AG09309 (cell line): Measurements from ENCODE around the gene PIGL.

Source experiments
- DNase-seq: peaks from one replicate; pipeline ENCODE4 v3.0.0-alpha.2; 2010; ENCODE audit warnings: low read depth
- H3K4me3 ChIP-seq: 2 replicates; pipeline ENCODE4 v1.5.1; 2011; ENCODE audit warnings: mild to moderate bottlenecking, low read depth, low read length, moderate library complexity; ENCODE audit not compliant: control insufficient read depth
- TF ChIP-seq, protein P1 (sequence below): IDR thresholded peaks from 2 replicates; pipeline ENCODE4 v1.5.1; 2011; ENCODE audit warnings: mild to moderate bottlenecking, low read depth, low read length, inconsistent platforms; ENCODE audit not compliant: insufficient read depth, control insufficient read depth; ENCODE audit errors: missing control alignments

Gene PIGL

DNA sequence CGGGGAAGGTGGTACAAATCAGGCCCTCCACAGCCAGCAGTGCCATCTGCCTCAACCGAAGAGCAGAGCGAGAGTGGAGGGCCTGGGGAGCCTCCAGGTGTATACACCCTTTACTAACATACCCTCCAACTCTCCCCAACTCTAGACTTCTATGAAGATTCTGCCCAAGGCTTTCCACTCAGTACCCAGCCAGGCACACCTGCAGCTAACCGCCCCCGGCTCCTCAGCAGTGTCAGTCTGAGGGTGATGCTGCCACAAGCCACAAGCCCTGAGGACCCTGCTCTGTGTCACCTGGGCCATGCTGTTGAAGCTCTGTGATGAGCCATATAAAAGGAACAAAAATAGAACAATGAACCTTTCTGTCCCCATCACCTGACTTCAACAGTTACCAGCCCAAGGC lies 132.4 kb downstream of the PIGL start:
- no peak for DNase-seq
- no peak overlapping the region for H3K4me3 ChIP-seq
- TF ChIP-seq, protein P1, sequence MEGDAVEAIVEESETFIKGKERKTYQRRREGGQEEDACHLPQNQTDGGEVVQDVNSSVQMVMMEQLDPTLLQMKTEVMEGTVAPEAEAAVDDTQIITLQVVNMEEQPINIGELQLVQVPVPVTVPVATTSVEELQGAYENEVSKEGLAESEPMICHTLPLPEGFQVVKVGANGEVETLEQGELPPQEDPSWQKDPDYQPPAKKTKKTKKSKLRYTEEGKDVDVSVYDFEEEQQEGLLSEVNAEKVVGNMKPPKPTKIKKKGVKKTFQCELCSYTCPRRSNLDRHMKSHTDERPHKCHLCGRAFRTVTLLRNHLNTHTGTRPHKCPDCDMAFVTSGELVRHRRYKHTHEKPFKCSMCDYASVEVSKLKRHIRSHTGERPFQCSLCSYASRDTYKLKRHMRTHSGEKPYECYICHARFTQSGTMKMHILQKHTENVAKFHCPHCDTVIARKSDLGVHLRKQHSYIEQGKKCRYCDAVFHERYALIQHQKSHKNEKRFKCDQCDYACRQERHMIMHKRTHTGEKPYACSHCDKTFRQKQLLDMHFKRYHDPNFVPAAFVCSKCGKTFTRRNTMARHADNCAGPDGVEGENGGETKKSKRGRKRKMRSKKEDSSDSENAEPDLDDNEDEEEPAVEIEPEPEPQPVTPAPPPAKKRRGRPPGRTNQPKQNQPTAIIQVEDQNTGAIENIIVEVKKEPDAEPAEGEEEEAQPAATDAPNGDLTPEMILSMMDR: no peak

DNA sequence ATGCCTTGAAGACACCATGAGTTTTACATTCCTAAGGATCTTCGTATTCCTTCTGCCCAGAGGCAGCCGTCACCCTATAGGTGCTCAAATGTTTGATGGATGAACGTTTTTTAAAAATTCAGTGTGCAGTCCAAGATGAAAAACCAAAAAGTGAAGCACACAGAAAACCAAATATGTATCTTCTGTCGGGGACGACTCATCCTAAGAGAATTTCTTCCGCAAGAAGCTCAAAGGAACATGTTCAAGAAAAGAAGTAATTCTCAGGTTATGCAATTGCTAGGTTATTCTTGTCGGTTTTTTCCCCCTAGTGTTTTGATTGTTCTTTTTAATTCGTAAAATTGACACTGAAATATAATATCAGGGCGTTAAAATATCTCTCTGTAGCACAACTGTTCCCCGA lies 134.8 kb downstream of the PIGL start:
- no peak for DNase-seq
- TF ChIP-seq, protein P1: no peak
- peak overlapping the region; percentile 59 for H3K4me3 ChIP-seq

DNA sequence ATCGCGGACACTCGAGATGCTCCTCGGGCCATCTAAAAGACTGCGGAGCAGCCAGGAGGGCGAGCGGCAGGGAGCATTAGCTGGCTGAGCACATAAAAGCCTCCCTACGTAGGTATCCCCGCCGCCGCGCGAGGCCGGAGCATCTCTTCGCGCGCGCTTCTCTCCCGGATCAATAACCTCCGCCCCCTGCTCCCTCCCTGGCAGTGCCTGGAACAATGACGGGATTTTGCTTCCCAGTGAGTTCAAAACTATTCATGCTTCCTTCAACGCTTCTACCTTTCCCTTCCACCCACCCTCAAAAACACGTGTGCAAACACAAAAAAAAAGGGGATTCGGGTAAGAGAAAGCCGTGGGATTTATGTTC lies 135.3 kb downstream of the PIGL start:
- H3K4me3 ChIP-seq: peak overlapping the region; percentile 59
- no peak for DNase-seq
- TF ChIP-seq, protein P1: no peak

DNA sequence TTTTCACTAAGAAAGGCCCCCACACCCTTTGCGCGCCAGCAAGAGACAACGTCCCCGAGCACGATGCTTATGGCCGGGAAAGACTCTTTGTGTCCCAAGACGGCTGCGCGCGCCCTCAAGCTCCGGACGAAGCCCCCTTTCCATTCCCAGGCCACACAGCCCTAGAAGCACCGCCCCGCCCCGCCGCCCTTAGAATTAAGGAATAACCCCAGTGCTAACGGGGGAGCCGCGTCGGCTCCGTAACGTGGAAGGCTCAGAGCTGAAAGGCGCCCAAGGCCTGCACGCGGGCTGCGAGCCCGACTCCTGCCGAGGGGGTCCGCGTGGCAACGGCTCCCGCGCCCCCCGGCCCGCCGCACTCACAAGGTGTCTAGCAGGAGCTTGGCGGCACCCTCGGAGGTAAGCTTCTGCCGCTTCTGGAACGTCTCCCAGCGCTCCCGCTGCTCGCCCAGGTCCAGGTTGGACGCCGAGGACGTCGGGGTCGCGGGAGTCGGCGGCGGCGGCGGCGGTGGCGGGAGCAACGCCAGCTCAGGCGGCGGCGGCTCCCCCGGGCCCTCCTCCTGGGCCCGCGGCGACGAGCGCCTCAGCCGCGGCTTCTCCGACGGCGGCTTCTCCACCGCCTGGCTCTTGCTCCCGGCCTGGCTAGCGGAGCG lies 135.8 kb downstream of the PIGL start:
- TF ChIP-seq, protein P1: no peak
- H3K4me3 ChIP-seq: peak overlapping the region; percentile 59
- no peak for DNase-seq

DNA sequence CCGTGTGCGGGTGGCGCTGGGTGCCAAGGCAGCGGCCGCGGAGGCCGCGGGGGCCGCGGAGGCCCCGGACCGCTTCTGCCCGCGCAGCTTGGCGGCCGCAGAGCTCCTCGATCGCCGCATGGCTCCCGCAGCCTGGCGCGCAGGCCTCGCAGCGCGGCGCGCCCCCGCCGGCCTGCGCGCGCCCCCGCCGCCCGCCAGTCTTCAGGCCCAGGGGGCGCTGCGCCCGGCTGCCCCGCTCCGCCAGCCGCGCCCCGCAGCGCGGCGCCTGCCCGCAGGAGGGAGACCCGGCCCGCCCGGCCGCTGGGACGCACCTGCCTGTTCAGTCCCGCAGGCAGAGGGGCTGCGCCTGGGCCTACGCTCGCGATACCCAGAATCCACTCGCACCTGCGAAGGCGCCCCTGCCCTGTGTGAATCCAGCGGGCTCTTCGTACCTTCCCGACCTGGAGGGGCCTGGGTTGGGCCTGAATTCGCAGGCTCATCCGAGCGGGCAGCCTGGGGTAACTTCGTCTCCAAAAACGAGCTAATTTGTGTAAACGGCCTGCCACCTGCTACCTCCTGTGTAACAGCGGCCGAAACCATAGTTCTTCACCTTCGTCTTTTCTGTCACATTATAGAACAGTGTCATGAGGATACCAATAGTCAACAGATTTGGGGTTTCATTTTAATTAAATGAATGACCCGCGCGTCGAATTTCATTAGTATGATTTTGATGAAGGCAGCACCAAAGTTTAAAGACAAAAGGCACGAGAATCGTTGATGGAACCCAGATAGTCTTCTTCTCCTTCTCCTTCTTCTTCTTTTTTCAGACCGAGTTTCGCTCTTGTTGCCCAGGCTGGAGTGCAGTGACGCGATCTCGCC lies 136.5 kb downstream of the PIGL start, which contains the start of gene CENPV:
Gene CENPV, minus strand, starts transcription at position 153 of the 858 bp plus-strand sequence. Its CDS starts 33 bp downstream, at position 120.
- H3K4me3 ChIP-seq: peak within 1 kb of the TSS; percentile 59
- TF ChIP-seq, protein P1: peak; percentile 8
- no peak for DNase-seq

DNA sequence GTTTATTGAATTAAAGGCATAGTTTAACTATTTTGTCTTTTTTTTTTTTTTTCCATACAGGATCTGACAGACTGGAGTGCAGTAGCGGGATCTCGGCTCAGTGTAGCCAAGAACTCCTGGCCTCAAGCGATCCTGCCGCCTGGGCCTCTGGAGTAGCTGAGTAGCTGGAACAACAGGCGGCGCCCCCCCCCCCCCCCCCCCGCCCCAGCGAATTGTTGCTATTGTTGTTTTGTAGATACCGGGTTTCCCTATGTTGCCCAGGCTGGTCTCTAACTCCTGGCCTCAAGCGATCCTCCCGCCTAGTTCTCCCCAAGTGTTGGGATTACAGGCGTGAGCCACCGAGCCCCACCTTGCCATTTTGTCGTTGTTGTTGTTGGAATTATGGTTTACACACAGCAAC lies 137.6 kb downstream of the PIGL start:
- DNase-seq: no peak
- TF ChIP-seq, protein P1: no peak
- no peak overlapping the region for H3K4me3 ChIP-seq
